ENCODE data around the gene BCL2L13.

BCL2L13 gene

GRCh38 chr22:17777005-17777716, 138.6 kb downstream of the BCL2L13 start:
- peak; percentile 36 to 46 for DNase-seq (ENCODE audit: low read depth in 2 of 2, low spot score in 1 of 2)

GRCh38 chr22:17777717-17778044, 139.1 kb downstream of the BCL2L13 start:
- DNase-seq (ENCODE audit: low read depth in 2 of 2, low spot score in 1 of 2), result no peak

DNA sequence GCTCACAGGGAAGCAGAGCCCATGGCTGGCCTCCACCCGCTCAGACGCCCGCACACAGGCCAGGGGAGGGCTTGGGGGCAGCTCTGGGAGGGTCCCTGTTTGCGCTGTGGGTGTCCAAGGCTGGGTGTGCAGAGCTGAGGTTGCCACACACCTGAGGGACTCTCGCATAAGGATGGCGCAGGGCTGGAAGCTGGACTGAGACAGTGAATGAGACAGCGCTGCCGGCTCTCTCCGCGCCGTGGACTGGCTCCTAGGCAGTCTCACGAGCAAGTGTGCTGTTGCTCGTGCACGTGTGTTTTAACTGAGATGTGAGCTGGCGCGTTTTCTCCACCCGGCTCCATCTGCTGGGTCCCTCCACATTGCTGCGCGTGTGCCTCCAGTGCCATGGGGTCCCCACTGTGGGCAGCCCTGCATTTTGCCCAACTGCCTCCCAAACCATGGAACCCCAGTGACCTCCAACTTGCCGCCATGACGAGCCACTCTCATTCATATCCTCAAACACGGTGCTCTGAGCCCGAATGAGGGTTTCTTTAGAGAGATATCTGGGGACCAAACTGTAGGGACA, 139.9 kb downstream of the BCL2L13 start:
- DNase-seq (ENCODE audit: low read depth in 2 of 2, low spot score in 1 of 2), result no peak

- DNase-seq (ENCODE audit: low read depth in 2 of 2, low spot score in 1 of 2), result no peak
Observed at GRCh38 chr22:17779286-17780115, 140.9 kb downstream of the BCL2L13 start.

DNA sequence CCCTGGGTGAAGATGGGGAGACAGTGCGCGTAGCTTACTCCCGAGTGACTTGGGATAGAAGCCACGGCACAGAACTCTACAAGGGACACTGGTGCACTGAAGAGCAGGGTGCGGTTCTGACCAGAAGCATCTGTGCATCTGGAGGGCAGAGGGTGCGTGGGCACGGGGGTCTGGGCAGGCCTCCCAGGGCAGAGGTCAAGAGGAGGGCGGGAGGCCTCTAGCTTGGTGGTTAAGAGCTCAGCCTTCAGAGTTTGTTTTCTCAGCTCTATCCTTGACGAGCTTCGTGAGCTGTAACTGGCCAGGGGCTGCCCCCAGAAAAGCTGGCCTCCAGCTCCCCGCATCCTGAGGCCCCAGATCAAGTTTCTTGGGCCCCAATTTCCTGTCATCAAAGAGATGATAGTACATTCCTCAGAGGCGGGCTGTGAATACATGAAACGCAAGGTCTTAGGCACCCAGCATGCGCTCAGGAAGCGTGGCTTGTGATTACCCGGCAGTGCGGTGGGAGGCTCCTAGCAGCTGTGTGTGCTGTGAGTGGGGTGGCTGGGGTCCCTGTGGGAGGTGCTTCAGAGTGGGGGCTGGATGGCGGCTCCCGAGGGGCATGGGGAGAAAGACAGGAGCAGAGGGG, 141.7 kb downstream of the BCL2L13 start:
- DNase-seq (ENCODE audit: low read depth in 2 of 2, low spot score in 1 of 2), result no peak
